ENCODE results near the gene IKBKE.
A peak's percentile ranks its signal among the peaks of the same experiment; 100 is the strongest.

Gene IKBKE

DNA sequence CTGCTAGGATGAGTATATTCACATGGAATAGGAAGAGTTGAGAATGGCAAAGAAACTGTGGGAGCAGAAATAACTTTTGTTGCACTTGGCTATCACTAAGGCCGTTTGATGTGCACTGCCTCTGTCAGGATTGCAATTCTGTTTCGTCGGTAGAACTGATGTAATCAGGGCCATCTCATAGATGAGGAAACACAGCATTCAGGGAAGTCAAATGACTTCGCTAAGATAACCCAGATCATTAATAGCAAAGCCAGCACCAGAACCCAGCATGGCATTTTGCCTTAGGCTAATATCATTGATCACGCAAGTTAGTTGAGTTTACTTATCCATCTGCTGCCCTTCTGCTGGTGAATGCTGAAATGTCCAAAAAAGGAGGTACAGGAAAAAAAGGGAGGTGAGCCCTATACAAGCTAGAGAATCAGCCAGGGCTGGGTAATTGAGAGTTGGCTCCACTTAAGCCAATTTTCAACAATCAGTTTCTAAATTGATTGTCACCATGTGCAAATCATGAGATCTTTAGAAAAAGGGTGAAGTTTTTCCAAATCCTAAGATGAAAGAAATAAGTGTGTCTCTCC is 44.6 kb downstream of the IKBKE start:
- no peak for DNase-seq

DNA sequence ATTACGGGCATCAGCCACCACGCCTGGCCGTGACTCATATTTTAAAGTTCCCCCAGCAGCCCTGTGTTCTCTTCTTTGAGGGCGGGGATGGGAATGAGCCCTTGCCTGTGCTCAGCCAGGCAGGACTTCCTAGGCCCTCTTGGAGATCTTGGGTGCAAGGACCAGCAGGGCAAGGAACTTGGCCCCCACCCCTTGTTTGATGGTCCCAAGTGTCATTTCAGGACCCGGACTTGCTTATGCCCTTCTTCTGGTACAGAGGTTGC is 46.4 kb downstream of the IKBKE start:
- no peak for DNase-seq

DNA sequence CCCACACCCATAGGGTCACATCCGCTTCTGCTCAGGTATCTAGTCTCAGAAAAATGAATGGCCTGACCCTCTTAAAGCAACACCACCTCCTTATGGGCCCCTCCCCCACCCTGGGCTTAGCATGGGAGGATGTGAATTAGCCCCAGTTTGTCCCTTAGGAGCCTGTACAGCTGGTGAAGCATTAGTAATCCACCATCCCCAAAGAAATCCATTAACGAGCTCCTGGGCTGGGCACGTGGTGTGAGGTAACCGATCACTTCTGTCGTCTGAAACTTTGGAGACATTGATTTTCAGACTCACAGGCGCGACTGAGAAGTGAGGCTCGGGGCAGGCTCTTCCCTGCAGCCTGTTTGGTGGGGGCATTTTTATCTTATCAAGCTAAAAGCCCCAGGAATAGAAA is 47.5 kb downstream of the IKBKE start:
- DNase-seq = no peak

DNA sequence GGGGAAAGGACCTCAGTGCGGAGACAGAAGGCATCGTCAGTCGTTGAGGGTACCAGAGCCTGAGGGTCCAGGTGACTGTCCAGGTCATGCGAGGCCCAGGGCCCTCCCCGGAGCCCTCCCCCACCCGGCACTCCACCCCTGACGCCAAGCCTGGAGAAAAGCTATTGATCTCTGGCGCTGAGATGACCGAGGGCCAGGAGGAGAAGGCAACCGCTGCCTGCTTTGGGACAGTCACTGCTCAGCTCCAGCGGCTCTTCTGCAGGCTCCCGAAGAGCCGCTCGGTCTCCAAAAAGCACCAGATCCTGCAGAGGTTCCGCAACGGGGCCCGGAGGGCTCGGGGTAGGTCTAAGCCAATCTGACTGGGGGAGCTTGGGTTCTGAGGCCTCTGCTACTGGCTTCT is 47.9 kb downstream of the IKBKE start:
- no peak for DNase-seq

DNA sequence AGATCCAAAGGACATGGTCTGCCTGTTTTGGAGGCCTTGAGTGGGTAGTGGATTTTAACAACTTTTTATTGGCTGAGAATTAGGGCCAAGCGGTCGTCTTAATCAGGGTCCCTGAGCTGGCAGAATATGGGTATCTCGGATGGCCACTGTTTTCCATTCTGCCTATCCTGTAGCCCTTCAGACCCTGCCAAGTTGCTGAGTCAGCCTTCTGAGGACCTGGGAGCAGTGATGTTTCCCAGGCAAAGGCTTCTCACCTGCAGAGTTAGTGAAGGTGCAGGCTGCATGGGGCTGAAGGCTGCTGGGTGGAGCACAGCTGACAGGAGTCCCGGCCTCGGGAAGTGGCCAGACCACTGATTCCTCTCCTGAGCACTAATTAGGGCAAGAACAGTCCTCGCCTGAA is 48.5 kb downstream of the IKBKE start:
- no peak for DNase-seq

DNA sequence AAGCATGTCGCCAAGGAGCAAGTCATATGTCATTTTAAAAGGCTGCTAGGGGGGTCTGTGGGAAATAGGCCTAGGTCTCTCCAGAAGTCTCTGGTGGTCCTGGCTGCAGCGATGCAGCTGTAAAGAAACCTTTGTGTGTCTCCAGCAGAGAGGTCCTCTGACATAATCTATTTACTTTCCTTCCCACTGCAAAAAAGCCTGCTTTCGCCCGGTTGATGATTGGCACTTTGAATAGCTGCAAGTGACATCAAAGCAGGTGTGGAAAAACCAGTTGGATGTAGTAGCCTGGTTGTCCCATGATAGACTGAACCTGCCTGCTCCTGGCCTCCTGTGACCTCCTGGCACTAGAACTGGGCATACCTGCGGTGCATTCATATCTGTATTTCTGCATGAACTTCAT is 50.9 kb downstream of the IKBKE start:
- DNase-seq = no peak

DNA sequence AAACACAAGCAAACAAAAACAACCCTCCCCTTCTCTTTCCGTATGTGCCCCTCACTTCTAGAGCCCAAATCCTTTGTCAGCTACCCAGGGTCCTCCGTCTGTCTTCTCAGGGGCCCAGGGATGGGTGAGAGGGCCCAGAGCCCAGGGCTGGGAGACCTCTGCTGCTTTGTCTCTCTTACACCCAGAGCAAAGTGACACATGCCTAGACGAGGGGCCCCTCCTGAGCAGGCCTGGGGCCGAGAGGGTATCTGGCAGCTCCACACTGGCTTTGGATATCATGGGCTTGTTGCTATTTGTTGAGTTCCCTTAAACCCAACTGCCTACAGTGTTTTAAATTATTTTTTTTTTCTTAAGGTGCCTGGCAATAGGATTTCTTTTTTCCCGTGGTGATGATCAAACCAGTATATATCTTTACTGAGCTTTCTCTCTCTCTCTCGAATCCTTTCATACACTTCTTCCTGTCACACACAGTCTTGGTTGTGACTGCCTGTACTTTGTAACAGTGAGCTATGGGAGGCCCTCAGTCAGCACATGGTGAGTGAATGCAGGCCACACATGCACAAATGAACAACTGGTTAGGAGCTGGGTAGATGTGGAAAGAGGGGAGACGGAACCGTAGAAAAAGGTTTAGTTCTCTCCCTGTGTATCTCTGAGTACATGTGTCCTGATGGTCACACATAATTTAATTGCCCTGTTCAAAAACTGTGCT is 51.6 kb downstream of the IKBKE start:
- no peak for DNase-seq

DNA sequence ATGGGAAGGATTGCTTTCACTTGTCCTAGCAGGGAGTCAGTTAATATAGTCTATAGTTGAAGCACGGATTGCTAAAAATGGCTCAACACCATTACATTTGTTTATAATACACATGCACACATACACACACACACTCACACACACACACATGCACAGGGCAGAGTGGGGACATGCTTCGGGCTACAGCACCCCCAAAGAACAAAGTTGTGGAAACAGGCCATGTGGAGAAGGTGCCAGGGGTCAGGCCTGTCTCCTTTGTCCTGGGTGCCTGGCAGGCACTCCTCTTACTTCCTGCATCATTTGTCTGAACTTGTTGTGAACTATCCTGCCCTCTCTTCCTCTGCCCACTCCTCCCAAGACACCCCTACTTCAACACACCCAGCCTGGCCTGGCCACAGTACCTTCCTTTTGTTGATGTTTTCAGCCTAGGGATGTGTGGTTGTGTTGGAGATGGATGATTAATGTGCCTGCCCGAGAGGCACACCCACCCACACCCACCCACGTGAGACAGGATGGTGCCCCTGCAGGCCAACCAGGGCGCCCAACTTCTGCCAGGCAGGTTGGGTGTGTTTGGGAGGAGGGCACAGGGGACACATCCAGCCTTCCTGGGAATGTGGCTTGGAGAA is 54.6 kb downstream of the IKBKE start:
- DNase-seq = no peak

DNA sequence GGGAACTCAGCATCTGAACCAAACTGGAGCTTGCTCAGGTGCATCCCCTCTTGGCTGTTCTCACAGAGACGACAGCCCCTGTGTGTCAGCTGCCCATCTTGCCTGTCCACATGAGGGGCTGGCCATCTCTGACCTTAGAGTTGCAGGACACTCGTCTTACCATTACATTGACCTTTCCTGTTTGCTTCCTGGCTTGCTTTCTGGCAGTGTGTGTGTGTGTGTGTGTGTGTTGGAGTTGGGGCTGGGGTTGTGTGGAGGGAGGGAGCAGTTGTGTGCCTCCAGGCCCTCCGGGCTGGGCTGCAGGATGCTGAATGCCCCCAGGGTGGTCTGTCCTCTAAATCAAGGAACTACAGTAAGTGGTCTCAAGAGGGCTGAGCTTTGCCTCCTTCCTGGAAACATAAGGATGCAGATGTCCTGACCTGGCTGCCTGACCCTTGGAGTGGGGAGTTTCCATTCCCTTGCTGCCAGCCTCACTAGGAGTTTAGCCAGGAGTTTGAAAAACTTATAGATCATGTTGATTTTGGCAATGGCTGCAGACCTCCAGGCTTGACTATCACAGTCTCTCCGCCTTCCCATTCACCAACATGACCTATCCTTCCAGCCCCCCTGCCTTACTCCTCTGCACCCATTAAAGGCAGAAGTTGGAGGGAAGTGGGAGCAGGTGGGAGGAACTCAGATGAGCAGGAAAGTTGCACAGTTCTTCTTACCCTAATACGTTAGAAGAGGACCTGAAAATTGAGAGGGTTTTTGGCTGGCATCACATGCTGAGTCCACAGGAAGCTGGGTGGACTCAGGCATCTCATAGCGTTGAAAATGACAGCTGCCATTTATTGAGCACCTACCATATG is 56.0 kb downstream of the IKBKE start:
- no peak for DNase-seq

DNA sequence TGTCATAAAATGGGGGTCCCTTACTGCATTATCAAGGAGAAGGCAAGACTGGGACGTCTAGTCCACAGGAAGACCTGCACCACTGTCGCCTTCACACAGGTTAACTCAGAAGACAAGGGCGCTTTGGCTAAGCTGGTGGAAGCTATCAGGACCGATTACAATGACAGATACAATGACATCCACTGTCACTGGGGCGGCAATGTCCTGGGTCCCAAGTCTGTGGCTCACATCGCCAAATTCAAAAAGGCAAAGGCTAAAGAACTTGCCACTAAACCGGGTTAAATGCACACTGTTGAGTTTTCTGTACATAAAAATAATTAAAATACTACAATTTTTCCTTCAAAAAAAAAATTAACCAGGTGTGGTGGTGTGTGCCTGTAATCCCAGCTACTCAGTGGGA is 59.1 kb downstream of the IKBKE start:
- DNase-seq = no peak

DNA sequence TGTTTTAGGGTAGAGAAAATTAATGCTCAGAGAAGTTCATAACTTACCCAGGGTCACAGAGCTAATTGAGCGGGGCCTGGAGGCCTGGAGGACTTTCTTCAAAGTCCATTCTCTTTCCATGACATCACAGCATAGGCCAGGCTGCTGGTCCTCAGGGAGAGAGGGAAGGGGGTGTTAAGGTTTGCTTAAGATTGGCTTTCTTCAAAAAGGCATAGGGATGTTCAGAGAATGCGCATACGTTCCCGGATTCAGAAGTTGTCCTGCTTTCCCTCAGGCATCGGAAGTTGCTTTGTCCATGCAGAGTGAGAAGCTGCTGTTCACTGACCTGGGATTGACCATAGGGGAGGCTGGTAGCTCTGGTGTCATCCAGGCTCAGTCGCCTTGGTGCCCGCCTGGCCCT is 62.1 kb downstream of the IKBKE start:
- no peak for DNase-seq

DNA sequence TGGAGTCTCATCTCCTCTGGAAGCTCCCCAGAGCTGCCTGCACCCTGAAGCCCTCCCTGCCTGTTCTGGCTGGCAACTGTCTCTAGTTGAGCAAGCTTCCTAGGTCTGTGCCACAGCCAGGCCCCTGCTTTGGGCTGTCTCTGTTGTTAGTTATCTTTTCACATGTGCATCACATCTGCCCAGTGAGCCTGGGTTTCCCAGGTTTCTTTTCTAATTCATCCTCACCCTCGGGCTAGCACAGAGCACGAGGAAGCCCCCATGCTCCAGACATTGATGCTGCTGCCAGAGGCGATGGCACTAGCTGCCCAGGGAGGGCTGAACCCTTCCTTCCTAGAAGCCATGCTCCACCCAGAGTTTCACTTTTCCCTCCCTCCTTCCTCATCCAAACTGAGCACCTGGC is 64.3 kb downstream of the IKBKE start:
- DNase-seq = no peak

DNA sequence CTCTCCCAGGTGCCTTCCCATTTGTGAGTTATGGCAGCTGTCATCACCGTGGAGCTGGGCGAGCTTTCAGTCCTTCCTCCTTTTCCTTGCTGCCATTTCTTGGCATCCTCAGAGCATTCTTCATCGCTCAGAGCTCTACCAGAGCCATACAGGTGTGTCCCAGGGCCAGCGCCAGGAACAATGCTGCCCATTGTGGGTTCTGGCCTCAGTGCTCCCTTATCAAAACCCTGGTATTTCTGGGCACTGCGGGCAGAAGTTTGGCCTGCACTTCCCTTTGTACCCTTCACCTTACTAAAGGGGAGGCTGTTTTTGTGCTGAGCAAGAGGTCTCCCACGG is 65.5 kb downstream of the IKBKE start:
- DNase-seq = no peak

DNA sequence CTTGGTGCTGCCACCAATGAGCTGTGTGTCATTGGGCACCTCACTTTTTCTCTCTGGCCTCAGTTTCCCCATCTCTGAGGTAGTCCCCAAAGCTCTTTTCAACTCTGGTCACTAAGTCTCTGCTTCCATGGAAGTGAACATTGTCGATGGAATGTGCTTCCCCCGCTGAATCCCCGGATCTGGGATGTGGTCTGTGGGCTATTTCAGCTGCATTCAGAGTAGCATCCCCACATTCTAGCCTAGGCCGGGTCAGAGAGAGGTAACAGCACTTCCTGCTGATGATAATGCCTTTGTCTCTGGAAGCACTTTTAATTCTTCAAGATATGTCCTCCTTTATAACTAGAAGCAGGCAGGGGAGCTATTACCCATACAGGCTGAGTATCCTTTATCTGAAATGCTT is 66.9 kb downstream of the IKBKE start:
- no peak for DNase-seq

DNA sequence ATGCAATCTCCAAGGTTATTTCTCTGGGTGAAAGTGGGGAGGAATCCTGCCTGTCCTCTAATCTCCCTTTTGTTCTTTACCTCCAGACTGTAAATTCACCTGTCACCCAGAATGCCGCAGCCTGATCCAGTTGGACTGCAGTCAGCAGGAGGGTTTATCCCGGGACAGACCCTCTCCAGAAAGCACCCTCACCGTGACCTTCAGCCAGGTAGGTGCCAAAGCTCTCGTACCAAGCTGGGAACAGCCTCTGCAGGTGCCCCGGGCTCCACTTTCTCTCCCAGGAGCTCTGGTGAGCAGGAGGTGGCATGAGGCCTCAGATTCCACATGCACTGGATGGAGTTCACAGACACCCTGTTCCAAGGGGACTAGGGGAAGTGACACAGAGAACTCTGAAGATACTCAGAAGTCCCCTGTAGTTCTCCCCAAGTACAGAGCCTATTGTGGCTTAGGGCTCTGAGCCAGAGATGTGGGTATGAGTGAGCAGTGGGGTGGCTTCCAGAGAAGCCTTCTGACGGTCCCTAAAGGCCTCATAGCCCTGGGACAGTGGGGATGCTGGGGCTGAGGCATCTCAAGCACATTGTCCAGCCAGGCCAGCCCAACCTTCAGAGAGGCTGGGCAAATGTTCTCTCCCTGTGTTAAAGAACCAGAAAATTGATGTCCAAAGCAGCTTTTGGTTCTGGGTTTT is 68.0 kb downstream of the IKBKE start:
- DNase-seq = no peak

DNA sequence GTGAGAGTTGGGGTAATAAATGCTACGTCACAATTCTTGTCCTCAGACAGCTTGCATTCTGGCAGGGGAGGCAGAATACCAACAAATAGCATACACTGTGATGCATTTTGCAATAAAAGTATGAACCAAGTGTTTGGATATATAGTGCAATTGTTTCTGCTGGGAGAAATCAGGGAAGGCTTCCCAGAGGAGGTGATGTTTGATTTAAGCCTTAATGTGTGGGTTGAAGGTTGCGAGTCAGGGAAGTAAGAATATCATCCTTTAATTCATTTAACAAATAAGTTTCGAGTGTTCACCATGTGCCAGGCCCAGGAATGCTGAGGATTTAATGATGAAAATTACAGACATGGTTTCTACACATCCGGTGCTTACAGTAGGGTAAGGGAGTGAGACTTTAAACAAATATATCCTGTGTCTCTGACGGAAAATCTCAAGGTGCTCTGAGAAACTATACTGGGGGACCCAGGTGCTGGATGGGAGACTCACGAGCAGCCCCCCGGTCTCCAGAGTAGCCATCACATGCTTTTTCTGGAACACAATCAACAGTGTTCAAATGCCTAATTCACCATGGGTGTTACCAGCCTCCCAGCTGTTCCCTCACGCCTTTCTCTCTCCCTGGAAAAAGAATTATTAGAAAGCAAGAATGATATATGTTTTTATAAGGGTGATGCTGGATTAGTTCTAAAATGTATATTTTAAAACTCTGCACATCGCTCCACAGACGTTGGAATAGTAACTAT is 68.8 kb downstream of the IKBKE start:
- DNase-seq = no peak

DNA sequence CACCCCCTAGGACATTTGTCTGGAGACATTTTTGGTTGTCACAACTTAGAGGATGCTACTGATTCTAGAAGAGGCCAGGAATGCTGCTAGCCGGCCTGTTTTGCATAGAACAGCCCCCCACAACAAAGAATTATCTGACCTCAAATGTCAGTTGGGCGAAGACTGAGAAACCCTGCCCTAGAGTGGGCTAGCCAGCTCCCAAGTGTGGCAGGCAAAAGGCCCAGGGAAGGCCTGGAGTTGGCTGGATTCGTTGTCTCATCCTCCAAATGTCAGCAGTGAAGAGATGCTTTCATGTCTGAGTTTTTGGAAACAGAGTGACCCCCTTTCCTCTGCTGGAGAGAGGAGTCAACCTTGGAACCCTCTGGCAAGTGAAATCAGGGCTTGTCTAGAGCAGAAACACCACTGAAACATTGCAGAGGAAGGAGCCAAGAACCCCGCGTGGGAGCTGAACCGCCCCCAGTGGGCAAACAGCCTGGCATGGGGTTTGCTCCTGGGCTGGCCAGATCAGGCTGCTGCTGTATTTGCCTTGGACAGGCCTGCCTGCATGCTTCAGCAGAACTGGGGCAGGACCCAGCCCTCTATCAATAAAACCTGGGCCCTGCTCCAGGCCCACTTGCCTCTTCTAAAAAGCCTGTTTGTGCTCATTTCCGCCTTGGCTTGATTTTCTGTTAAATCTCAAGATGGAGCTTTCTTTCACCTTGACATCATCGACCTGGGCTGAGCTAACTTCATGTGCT is 69.9 kb downstream of the IKBKE start:
- no peak for DNase-seq

DNA sequence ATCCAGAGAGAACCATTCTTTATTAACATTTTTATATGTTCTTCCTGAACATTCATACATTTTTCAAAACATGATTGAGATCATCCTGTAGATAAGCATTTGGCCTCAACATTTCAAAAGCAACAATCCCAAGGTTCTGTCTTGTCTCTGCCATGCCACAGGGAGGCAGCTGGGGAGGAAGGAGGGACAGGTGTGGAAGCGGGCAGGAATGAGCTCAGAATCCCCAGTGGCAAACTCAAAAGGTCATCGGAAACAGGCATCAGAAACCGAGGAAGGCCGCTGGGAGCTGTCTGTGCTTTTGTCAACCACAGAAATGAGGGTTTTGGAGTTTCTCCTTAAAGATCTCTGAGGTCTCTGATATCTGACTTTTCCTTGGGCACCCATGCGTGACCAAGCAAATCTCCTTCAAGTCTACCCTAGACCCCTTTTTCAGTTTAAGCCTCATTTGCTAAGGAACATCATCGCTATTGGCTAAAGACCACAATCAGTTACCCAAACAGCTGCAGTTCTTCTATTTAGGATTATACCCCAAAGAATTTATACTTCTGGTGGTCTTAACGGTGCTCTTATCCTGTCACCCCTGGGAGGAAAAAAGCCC is 71.1 kb downstream of the IKBKE start:
- DNase-seq = no peak

DNA sequence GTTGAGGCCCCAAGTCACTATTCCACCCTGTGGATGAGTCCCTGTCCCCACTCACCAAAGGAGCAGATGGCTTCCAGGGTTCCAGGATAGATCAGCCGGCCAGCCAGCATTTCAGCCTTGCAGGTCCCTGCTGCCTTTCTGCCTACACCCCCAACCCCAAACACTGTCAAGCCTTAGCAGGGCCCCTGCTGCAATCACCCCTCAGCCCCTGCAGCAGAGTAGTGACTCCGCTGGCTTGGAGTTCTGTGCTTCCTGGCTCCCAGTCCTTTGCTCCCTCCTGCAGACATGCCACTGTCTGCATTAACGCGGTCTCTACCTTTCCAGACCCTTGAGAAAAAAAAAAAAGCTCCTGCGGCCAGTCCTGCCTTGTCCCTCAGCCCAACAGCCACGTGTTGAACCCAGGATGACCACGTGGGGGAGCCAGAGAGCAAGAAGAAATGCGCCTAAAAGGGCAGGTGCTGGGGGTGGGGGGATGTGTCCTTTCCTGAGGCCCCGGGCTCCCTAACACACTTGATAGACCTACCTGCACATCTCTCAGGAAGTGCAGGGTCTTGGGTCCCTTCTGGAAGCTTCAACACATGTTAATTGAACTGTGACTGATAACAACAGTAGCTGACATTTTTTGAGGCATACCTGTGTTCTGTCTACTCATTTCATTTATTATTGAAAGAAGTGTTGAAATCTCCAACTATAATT is 74.4 kb downstream of the IKBKE start:
- peak in 1 of 2 experiments; percentile 10 for DNase-seq

DNA sequence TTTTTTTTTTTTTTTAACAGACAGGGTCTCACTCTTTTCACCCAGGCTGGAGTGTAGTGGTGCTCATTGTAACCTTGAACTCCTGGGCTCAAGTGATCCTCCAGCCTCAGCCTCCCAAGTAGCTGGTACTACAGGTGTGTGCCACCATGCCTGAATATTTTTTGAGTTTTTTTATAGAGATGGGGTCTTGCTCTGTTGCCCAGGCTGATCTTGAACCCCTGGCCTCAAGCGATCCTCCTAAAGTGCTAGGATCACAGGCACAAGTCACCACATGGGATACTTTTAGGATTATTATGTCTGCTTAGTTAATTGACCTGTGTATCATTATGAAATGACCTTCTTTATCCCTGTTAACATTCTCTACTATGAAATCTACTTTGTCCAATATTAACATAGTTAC is 75.1 kb downstream of the IKBKE start:
- DNase-seq = no peak

All from SW 1271 (cell line).